ENCODE results near the gene GJB4. TPM values are rescaled to one million over a fixed set of nuclear protein-coding genes. Genes with fewer than 3 reads are reported as not detected.

The GJB4 gene
- polyA plus RNA-seq, 1 donor from 2014 or later = not detected

GRCh38 chr1:34754964-34755637 is 4.4 kb upstream of the GJB4 start, which contains the start of gene GJB5:
TSS of gene GJB5 (plus strand) at chr1:34755047. CDS start at chr1:34757331, 2,284 bp downstream.
- Histone ChIP-seq H3K27me3 (ENCODE audit: insufficient read depth, low read depth, low read length) (no peaks in the 10 kb centered on the region), H3K4me2 (ENCODE audit: low read length) (no peak within 1 kb of the TSS), H3K9me3 (ENCODE audit: low read length) (no peaks in the 10 kb centered on the region), H2AFZ (ENCODE audit: low read depth, low read length) (no peak within 1 kb of the TSS), H3K9ac (ENCODE audit: low read length) (no peak within 1 kb of the TSS), H3K79me2 (replicated peaks; ENCODE audit: insufficient read depth, low read length) (no peaks in the 10 kb centered on the region), H3F3A (ENCODE audit: insufficient read depth, low read length, poor library complexity, severe bottlenecking) (no peaks in the 10 kb centered on the region), H3K9me2 (ENCODE audit: insufficient read depth, low read length) (no peaks in the 10 kb centered on the region), H4K20me1 (ENCODE audit: insufficient read depth) (no peaks in the 10 kb centered on the region), H3K27ac (ENCODE audit: low read length) (no peak within 1 kb of the TSS), H3K4me3 (ENCODE audit: low read length) (no peak within 1 kb of the TSS), H3K36me3 (ENCODE audit: insufficient read depth, low read length) (no peaks in the 10 kb centered on the region)
- no peak for TF ChIP-seq REST (IDR thresholded peaks at IDR 0.05; ENCODE audit: borderline replicate concordance)
- TF ChIP-seq EZH2 (IDR thresholded peaks at IDR 0.05; ENCODE audit: borderline replicate concordance, insufficient read depth, low read length, poor library complexity, severe bottlenecking) = no peak
- TF ChIP-seq SMC3 (conservative IDR thresholded peaks at IDR 0.05; ENCODE audit: poor library complexity) = no peak
- TF ChIP-seq RAD21 (conservative IDR thresholded peaks at IDR 0.05) = no peak

DNA sequence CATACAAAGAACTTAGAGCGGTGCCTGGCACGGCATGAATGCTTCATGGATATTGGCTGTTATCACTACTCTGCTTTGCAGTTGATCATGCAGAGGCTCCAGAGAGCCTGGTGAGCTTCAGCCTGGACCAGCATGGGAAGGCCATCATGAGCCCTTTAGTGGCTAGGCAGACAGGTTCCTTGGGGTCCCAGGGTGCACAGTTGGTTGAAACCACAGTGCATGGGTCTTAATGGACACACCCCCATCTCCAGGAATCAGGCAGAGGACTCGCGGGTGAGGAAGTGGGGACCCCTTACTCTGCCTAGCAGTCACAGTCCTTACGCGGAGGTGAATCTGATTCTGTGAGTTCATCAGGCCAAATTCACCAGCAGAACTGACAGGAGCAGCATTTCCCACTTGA is 3.6 kb upstream of the GJB4 start:
- no peak overlapping the region for H3K4me3 ChIP-seq (ENCODE audit: low read length)
- no peaks in the 10 kb centered on the region for H3F3A ChIP-seq (ENCODE audit: insufficient read depth, low read length, poor library complexity, severe bottlenecking)
- no peak for TF ChIP-seq REST (IDR thresholded peaks at IDR 0.05; ENCODE audit: borderline replicate concordance)
- TF ChIP-seq, protein P1, sequence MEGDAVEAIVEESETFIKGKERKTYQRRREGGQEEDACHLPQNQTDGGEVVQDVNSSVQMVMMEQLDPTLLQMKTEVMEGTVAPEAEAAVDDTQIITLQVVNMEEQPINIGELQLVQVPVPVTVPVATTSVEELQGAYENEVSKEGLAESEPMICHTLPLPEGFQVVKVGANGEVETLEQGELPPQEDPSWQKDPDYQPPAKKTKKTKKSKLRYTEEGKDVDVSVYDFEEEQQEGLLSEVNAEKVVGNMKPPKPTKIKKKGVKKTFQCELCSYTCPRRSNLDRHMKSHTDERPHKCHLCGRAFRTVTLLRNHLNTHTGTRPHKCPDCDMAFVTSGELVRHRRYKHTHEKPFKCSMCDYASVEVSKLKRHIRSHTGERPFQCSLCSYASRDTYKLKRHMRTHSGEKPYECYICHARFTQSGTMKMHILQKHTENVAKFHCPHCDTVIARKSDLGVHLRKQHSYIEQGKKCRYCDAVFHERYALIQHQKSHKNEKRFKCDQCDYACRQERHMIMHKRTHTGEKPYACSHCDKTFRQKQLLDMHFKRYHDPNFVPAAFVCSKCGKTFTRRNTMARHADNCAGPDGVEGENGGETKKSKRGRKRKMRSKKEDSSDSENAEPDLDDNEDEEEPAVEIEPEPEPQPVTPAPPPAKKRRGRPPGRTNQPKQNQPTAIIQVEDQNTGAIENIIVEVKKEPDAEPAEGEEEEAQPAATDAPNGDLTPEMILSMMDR (IDR thresholded peaks at IDR 0.05; ENCODE audit: poor library complexity, severe bottlenecking) = no peak
- no peak for TF ChIP-seq POLR2AphosphoS5 (IDR thresholded peaks at IDR 0.05)
- TF ChIP-seq MXI1 (conservative IDR thresholded peaks at IDR 0.05; ENCODE audit: poor library complexity, severe bottlenecking) = no peak
- TF ChIP-seq SMC3 (conservative IDR thresholded peaks at IDR 0.05; ENCODE audit: poor library complexity) = no peak
- TF ChIP-seq TAF1 (IDR thresholded peaks at IDR 0.05; ENCODE audit: low read depth) = no peak
- TF ChIP-seq EP300 (conservative IDR thresholded peaks at IDR 0.05; ENCODE audit: poor library complexity, severe bottlenecking) = no peak
- no peak for TF ChIP-seq RAD21 (conservative IDR thresholded peaks at IDR 0.05)
- TF ChIP-seq EZH2 (IDR thresholded peaks at IDR 0.05; ENCODE audit: borderline replicate concordance, insufficient read depth, low read length, poor library complexity, severe bottlenecking) = no peak
- H3K27ac ChIP-seq (ENCODE audit: low read length) = no peak overlapping the region
- H3K9ac ChIP-seq (ENCODE audit: low read length) = no peak overlapping the region
- no peak overlapping the region for H3K4me2 ChIP-seq (ENCODE audit: low read length)
- no peaks in the 10 kb centered on the region for H3K36me3 ChIP-seq (ENCODE audit: insufficient read depth, low read length)
- H4K20me1 ChIP-seq (ENCODE audit: insufficient read depth) = no peaks in the 10 kb centered on the region
- H3K27me3 ChIP-seq (ENCODE audit: insufficient read depth, low read depth, low read length) = no peaks in the 10 kb centered on the region
- no peaks in the 10 kb centered on the region for H3K79me2 ChIP-seq (replicated peaks; ENCODE audit: insufficient read depth, low read length)
- H3K9me2 ChIP-seq (ENCODE audit: insufficient read depth, low read length) = no peaks in the 10 kb centered on the region
- H3K9me3 ChIP-seq (ENCODE audit: low read length) = no peaks in the 10 kb centered on the region
- no peak overlapping the region for H2AFZ ChIP-seq (ENCODE audit: low read depth, low read length)
